ENCODE data around the gene PHC2. TPM values are rescaled to one million over a fixed set of nuclear protein-coding genes. Genes with fewer than 3 reads are reported as not detected.

The PHC2 gene
- total and polyA plus RNA-seq, 2 of the 13 experiments (the other 11 are each of a cell fraction or from before 2014, with no cell fraction given): 52.5 to 84.9 TPM

- H2AFZ ChIP-seq (ENCODE audit: low read length): no peak overlapping the region
- H3K4me3 ChIP-seq (replicated peaks in 1 of 3; ENCODE audit: insufficient read depth in 1 of 3, low read depth in 2 of 3, low read length in 3 of 3): no peak overlapping the region
- FAIRE-seq (no peak), DNase-seq (ENCODE audit: low spot score) (no peak), ATAC-seq (no peak)
- peaks cover 4 to 26% of the 10 kb centered on the region in 2 experiments for H3K27me3 ChIP-seq (ENCODE audit: control insufficient read depth in 1 of 2, insufficient read depth in 2 of 2, low read length in 2 of 2)
- in situ Hi-C loops (cut with HindIII; ENCODE audit: extremely low pct_ligation_motif_present, low pct_unique_long_range_greater_than_20kb): no loop called here
- H3K27ac ChIP-seq (ENCODE audit: extremely low read length, insufficient read depth, low read length): no peak overlapping the region
- no peaks in the 10 kb centered on the region for H3K9me3 ChIP-seq (ENCODE audit: low read length)
- TF ChIP-seq REST (IDR thresholded peaks at IDR 0.05; ENCODE audit: borderline replicate concordance in 1 of 2, low read depth in 1 of 2, low read length in 2 of 2) (no peak), ATAD3A (CRISPR knock-in tag; IDR thresholded peaks at IDR 0.05) (no peak), CEBPZ (IDR thresholded peaks at IDR 0.05; ENCODE audit: low read length) (no peak), KDM2A (CRISPR knock-in tag; IDR thresholded peaks at IDR 0.05; ENCODE audit: borderline replicate concordance, low read depth) (no peak), ZKSCAN8 (CRISPR knock-in tag; IDR thresholded peaks at IDR 0.05; ENCODE audit: borderline replicate concordance) (no peak), ZNF800 (CRISPR knock-in tag; IDR thresholded peaks at IDR 0.05) (no peak)
- no peak overlapping the region for H3K4me2 ChIP-seq (ENCODE audit: low read depth, low read length)
- H3K36me3 ChIP-seq (replicated peaks in 1 of 2; ENCODE audit: control insufficient read depth in 1 of 2, insufficient read depth in 2 of 2, low read length in 2 of 2): no peaks in the 10 kb centered on the region
- CTCF ChIA-PET (ENCODE audit: low intra/inter-chr PET ratio, low total read pairs): no interaction called here
- H3K9ac ChIP-seq (ENCODE audit: insufficient read depth, low read depth, low read length): no peak overlapping the region
- H3K79me2 ChIP-seq (ENCODE audit: insufficient read depth, low read length): no peaks in the 10 kb centered on the region
- POLR2A ChIA-PET: no interaction called here
- H3K4me1 ChIP-seq (ENCODE audit: insufficient read depth, low read length): peaks cover 14% of the 10 kb centered on the region
- WGBS (ENCODE audit: low lambda C conversion rate): 28% methylated on average over 4 of the region's 5 CpGs
- intact Hi-C loops (cut with micrococcal nuclease; ENCODE audit: unreplicated experiment): no loop called here
- no TSS peak for BruUV-seq (replicated peaks)
- no peaks in the 10 kb centered on the region for H4K20me1 ChIP-seq (ENCODE audit: insufficient read depth, low read length)
These were observed 118.5 kb downstream of the PHC2 start for GRCh38 chr1:33312413-33312749.

Data from HepG2 (cell line).